ENCODE results near the gene PDZD2. TPM values are rescaled to one million over a fixed set of nuclear protein-coding genes. Genes with fewer than 3 reads are reported as not detected.

The PDZD2 gene
- polyA plus RNA-seq, 3 donors: 0.10 TPM; not detected in 2

- Mint-ChIP-seq H3K4me1 (peaks cover 6% of the 10 kb centered on the region), H3K9me3 (peaks cover 0 to 2% (median 0%) of the 10 kb centered on the region in 7 donors), H3K4me3 (no peak overlapping the region), H3K36me3 (no peaks in the 10 kb centered on the region), H3K27me3 (ENCODE audit: low read depth in 3 of 3) (peaks cover 0 to 2% (median 0%) of the 10 kb centered on the region in 3 donors), H3K27ac (peak overlapping the region in 1 of 7 donors; percentile 3)
- Histone ChIP-seq H3K27ac (ENCODE audit: low read depth in 1 of 2, low read length in 2 of 2) (no peak overlapping the region), H3K4me3 (replicated peaks in 1 of 3; ENCODE audit: low read depth in 2 of 3, low read length in 3 of 3) (no peak overlapping the region), H2AFZ (ENCODE audit: insufficient read depth, low read depth, low read length, poor library complexity, severe bottlenecking) (no peak overlapping the region), H3K27me3 (ENCODE audit: control insufficient read depth in 2 of 2, insufficient read depth in 2 of 2, low read length in 2 of 2) (no peaks in the 10 kb centered on the region), H3K4me2 (replicated peaks; ENCODE audit: extremely low read depth, low read length, poor library complexity, severe bottlenecking) (no peak overlapping the region), H3K9ac (ENCODE audit: insufficient read depth, low read length, poor library complexity, severe bottlenecking) (no peak overlapping the region), H3K36me3 (replicated peaks in 1 of 2; ENCODE audit: control insufficient read depth in 1 of 2, insufficient read depth in 2 of 2, low read length in 2 of 2) (no peaks in the 10 kb centered on the region), H3K4me1 (ENCODE audit: control insufficient read depth in 1 of 2, insufficient read depth in 2 of 2, low read length in 2 of 2) (no peaks in the 10 kb centered on the region), H3K9me3 (replicated peaks in 1 of 2; ENCODE audit: control insufficient read depth in 1 of 2, insufficient read depth in 1 of 2, low read length in 2 of 2) (no peaks in the 10 kb centered on the region), H4K20me1 (ENCODE audit: insufficient read depth, low read length) (no peaks in the 10 kb centered on the region), H3K79me2 (ENCODE audit: insufficient read depth, low read length) (no peaks in the 10 kb centered on the region)
- intact Hi-C loops (cut with micrococcal nuclease): no loop called here
- no peak for DNase-seq
- no peak for TF ChIP-seq CTCF (IDR thresholded peaks at IDR 0.05)
- WGBS (ENCODE audit: insufficient coverage): 93% methylated on average over 18 of the region's 24 CpGs
Measured at GRCh38 chr5:32087086-32088082, 448.5 kb downstream of the PDZD2 start.

- Mint-ChIP-seq H3K4me3 (no peak overlapping the region), H3K27ac (no peak overlapping the region), H3K27me3 (ENCODE audit: low read depth in 3 of 3) (peaks cover 0 to 2% (median 0%) of the 10 kb centered on the region in 3 donors), H3K36me3 (no peaks in the 10 kb centered on the region), H3K4me1 (peaks cover 10% of the 10 kb centered on the region), H3K9me3 (peaks cover 0 to 2% (median 0%) of the 10 kb centered on the region in 7 donors)
- H3K36me3 ChIP-seq (replicated peaks in 1 of 2; ENCODE audit: control insufficient read depth in 1 of 2, insufficient read depth in 2 of 2, low read length in 2 of 2): no peaks in the 10 kb centered on the region
- H2AFZ ChIP-seq (ENCODE audit: insufficient read depth, low read depth, low read length, poor library complexity, severe bottlenecking): no peak overlapping the region
- H3K9ac ChIP-seq (ENCODE audit: insufficient read depth, low read length, poor library complexity, severe bottlenecking): no peak overlapping the region
- H3K4me3 ChIP-seq (replicated peaks in 1 of 3; ENCODE audit: low read depth in 2 of 3, low read length in 3 of 3): no peak overlapping the region
- intact Hi-C loops (cut with micrococcal nuclease): no loop called here
- H3K4me1 ChIP-seq (ENCODE audit: control insufficient read depth in 1 of 2, insufficient read depth in 2 of 2, low read length in 2 of 2): no peaks in the 10 kb centered on the region
- H3K9me3 ChIP-seq (replicated peaks in 1 of 2; ENCODE audit: control insufficient read depth in 1 of 2, insufficient read depth in 1 of 2, low read length in 2 of 2): no peaks in the 10 kb centered on the region
- no peaks in the 10 kb centered on the region for H3K27me3 ChIP-seq (ENCODE audit: control insufficient read depth in 2 of 2, insufficient read depth in 2 of 2, low read length in 2 of 2)
- no peaks in the 10 kb centered on the region for H3K79me2 ChIP-seq (ENCODE audit: insufficient read depth, low read length)
- 91% methylated on average over 11 of the region's 12 CpGs for WGBS (ENCODE audit: insufficient coverage)
- DNase-seq: no peak
- H3K4me2 ChIP-seq (replicated peaks; ENCODE audit: extremely low read depth, low read length, poor library complexity, severe bottlenecking): no peak overlapping the region
- TF ChIP-seq CTCF (IDR thresholded peaks at IDR 0.05): no peak
- no peak overlapping the region for H3K27ac ChIP-seq (ENCODE audit: low read depth in 1 of 2, low read length in 2 of 2)
- H4K20me1 ChIP-seq (ENCODE audit: insufficient read depth, low read length): no peaks in the 10 kb centered on the region
Measured at GRCh38 chr5:32088214-32088613, 449.3 kb downstream of the PDZD2 start.

All from CD14-positive monocyte (primary cell).